Measurements from ENCODE around the gene LSG1.

- no peak for TF ChIP-seq ZFX (IDR thresholded peaks at IDR 0.05)
- TF ChIP-seq, protein P1, sequence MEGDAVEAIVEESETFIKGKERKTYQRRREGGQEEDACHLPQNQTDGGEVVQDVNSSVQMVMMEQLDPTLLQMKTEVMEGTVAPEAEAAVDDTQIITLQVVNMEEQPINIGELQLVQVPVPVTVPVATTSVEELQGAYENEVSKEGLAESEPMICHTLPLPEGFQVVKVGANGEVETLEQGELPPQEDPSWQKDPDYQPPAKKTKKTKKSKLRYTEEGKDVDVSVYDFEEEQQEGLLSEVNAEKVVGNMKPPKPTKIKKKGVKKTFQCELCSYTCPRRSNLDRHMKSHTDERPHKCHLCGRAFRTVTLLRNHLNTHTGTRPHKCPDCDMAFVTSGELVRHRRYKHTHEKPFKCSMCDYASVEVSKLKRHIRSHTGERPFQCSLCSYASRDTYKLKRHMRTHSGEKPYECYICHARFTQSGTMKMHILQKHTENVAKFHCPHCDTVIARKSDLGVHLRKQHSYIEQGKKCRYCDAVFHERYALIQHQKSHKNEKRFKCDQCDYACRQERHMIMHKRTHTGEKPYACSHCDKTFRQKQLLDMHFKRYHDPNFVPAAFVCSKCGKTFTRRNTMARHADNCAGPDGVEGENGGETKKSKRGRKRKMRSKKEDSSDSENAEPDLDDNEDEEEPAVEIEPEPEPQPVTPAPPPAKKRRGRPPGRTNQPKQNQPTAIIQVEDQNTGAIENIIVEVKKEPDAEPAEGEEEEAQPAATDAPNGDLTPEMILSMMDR (conservative IDR thresholded peaks at IDR 0.05), result no peak
Observed at GRCh38 chr3:194615226-194615625, 56.8 kb downstream of the LSG1 start.

Data from C4-2B (cell line).